DOHH2 (cell line): Measurements from ENCODE around the gene EFS.

ENCODE experiments used
- H3F3A ChIP-seq: fragments of 200-600 bp; sonication (generic), shearing (Covaris generic); 2 replicates; pipeline ENCODE4 v1.6.0; 2016; ENCODE audit warnings: antibody characterized with exemption, mild to moderate bottlenecking; ENCODE audit not compliant: control insufficient read depth, insufficient read depth
- H3K27ac ChIP-seq: fragments of 200-600 bp; sonication (generic); 2 replicates; pipeline ENCODE4 v1.5.1; 2014; ENCODE audit warnings: low read depth, mild to moderate bottlenecking, low read length, moderate library complexity
- H3K27me3 ChIP-seq: fragments of 200-600 bp; sonication (generic); 2 replicates; pipeline ENCODE4 v1.6.1; 2014; ENCODE audit warnings: mild to moderate bottlenecking, low read length, mixed read lengths; ENCODE audit not compliant: control insufficient read depth
- H3K36me3 ChIP-seq: fragments of 200-600 bp; sonication (generic); 2 replicates; pipeline ENCODE4 v1.6.1; 2014; ENCODE audit warnings: mild to moderate bottlenecking, low read length, moderate library complexity, mixed read lengths; ENCODE audit not compliant: control insufficient read depth
- H3K4me1 ChIP-seq: fragments of 200-600 bp; sonication (generic); 2 replicates; pipeline ENCODE4 v1.6.1; 2014; ENCODE audit warnings: mild to moderate bottlenecking, low read length, mixed read lengths; ENCODE audit not compliant: control insufficient read depth
- H3K4me2 ChIP-seq: fragments of 200-600 bp; sonication (generic); 2 replicates; pipeline ENCODE4 v1.6.0; 2014; ENCODE audit warnings: mild to moderate bottlenecking, low read length, moderate library complexity
- H3K4me3 ChIP-seq: fragments of 200-600 bp; sonication (generic); 2 replicates; pipeline ENCODE4 v1.5.1; 2014; ENCODE audit warnings: mild to moderate bottlenecking, low read length, mixed read lengths
- H3K79me2 ChIP-seq: fragments of 200-600 bp; sonication (generic); 2 replicates; pipeline ENCODE4 v1.6.1; 2014; ENCODE audit warnings: mild to moderate bottlenecking, low read length, mixed read lengths; ENCODE audit not compliant: control insufficient read depth
- H3K9me2 ChIP-seq: fragments of 200-600 bp; sonication (generic); replicated peaks from 2 replicates; pipeline ENCODE4 v1.6.1; 2014; ENCODE audit warnings: mild to moderate bottlenecking, low read length, mixed read lengths; ENCODE audit not compliant: control insufficient read depth
- H3K9me3 ChIP-seq: fragments of 200-600 bp; sonication (generic); 2 replicates; pipeline ENCODE4 v1.6.1; 2014; ENCODE audit warnings: antibody characterized with exemption, low read length, mixed read lengths; ENCODE audit not compliant: control insufficient read depth, insufficient read depth
- H4K20me1 ChIP-seq: fragments of 200-600 bp; sonication (generic); 2 replicates; pipeline ENCODE4 v1.6.0; 2014; ENCODE audit warnings: low read depth, mild to moderate bottlenecking, antibody characterized with exemption, low read length, moderate library complexity; ENCODE audit not compliant: control insufficient read depth, insufficient read depth
- EZH2phosphoT487 ChIP-seq: fragments of 200-600 bp; sonication (generic); IDR thresholded peaks from 2 replicates; pipeline ENCODE4 v1.6.1; 2017; ENCODE audit warnings: borderline replicate concordance, mild to moderate bottlenecking, antibody characterized with exemption, low read length, moderate library complexity, mixed read lengths
- TF ChIP-seq, protein P1 (sequence below): fragments of 200-600 bp; sonication (generic); IDR thresholded peaks from one replicate; pipeline ENCODE4 v1.5.1; 2014; ENCODE audit warnings: antibody characterized with exemption, mild to moderate bottlenecking, low read depth, low read length; ENCODE audit not compliant: poor library complexity, severe bottlenecking

The EFS gene

DNA sequence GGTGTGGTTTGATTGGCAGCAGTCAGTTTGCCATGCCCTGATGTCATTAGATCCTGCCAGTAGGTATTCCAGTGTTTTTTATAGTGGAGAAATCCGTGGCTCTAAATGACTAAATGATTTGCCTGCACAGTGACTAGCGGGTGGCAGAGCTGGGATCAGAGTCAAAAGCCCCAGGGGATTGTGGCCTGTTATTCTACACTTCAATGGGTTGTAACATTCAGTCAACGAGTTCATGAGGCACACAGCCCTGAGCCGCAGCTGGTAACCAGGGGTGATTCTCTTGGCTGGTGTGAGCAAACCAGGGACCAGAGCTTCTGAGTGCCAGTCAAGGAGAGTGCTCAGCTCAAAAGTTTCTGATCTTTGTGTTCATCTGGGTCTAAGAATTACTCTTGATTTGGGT is 41.3 kb upstream of the EFS start:
- Histone ChIP-seq H3K9me3 (no peaks in the 10 kb centered on the region), H4K20me1 (no peaks in the 10 kb centered on the region), H3K4me1 (no peaks in the 10 kb centered on the region), H3F3A (no peaks in the 10 kb centered on the region), H3K79me2 (no peaks in the 10 kb centered on the region), H3K27me3 (no peaks in the 10 kb centered on the region), H3K4me2 (no peak overlapping the region), H3K9me2 (no peaks in the 10 kb centered on the region), H3K36me3 (no peaks in the 10 kb centered on the region), H3K4me3 (no peak overlapping the region), H3K27ac (no peak overlapping the region)
- no peak for TF ChIP-seq EZH2phosphoT487
- TF ChIP-seq, protein P1, sequence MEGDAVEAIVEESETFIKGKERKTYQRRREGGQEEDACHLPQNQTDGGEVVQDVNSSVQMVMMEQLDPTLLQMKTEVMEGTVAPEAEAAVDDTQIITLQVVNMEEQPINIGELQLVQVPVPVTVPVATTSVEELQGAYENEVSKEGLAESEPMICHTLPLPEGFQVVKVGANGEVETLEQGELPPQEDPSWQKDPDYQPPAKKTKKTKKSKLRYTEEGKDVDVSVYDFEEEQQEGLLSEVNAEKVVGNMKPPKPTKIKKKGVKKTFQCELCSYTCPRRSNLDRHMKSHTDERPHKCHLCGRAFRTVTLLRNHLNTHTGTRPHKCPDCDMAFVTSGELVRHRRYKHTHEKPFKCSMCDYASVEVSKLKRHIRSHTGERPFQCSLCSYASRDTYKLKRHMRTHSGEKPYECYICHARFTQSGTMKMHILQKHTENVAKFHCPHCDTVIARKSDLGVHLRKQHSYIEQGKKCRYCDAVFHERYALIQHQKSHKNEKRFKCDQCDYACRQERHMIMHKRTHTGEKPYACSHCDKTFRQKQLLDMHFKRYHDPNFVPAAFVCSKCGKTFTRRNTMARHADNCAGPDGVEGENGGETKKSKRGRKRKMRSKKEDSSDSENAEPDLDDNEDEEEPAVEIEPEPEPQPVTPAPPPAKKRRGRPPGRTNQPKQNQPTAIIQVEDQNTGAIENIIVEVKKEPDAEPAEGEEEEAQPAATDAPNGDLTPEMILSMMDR: no peak

- Histone ChIP-seq H3K9me3 (no peaks in the 10 kb centered on the region), H3K27me3 (no peaks in the 10 kb centered on the region), H3K4me2 (no peak overlapping the region), H3F3A (no peaks in the 10 kb centered on the region), H3K4me3 (no peak overlapping the region), H3K79me2 (no peaks in the 10 kb centered on the region), H3K27ac (no peak overlapping the region), H4K20me1 (no peaks in the 10 kb centered on the region), H3K36me3 (no peaks in the 10 kb centered on the region), H3K4me1 (no peaks in the 10 kb centered on the region), H3K9me2 (no peaks in the 10 kb centered on the region)
- TF ChIP-seq, protein P1: no peak
These were observed 40.6 kb upstream of the EFS start for GRCh38 chr14:23405516-23406025.

- Histone ChIP-seq H4K20me1 (no peaks in the 10 kb centered on the region), H3K27me3 (no peaks in the 10 kb centered on the region), H3K4me3 (no peak overlapping the region), H3K36me3 (no peaks in the 10 kb centered on the region), H3K9me2 (no peaks in the 10 kb centered on the region), H3K9me3 (no peaks in the 10 kb centered on the region), H3K79me2 (no peaks in the 10 kb centered on the region), H3K4me2 (no peak overlapping the region), H3K27ac (no peak overlapping the region), H3F3A (no peaks in the 10 kb centered on the region), H3K4me1 (no peaks in the 10 kb centered on the region)
- TF ChIP-seq EZH2phosphoT487: no peak
- TF ChIP-seq, protein P1: no peak
These were observed 40.1 kb upstream of the EFS start for GRCh38 chr14:23405096-23405495.

GRCh38 chr14:23404331-23404900 is 39.4 kb upstream of the EFS start:
- H3K27me3 ChIP-seq: no peaks in the 10 kb centered on the region
- no peaks in the 10 kb centered on the region for H3K79me2 ChIP-seq
- no peaks in the 10 kb centered on the region for H3F3A ChIP-seq
- no peaks in the 10 kb centered on the region for H3K4me1 ChIP-seq
- no peaks in the 10 kb centered on the region for H3K9me2 ChIP-seq
- H4K20me1 ChIP-seq: no peaks in the 10 kb centered on the region
- no peaks in the 10 kb centered on the region for H3K9me3 ChIP-seq
- H3K4me3 ChIP-seq: no peak overlapping the region
- TF ChIP-seq, protein P1: no peak
- TF ChIP-seq EZH2phosphoT487: no peak
- no peak overlapping the region for H3K4me2 ChIP-seq
- H3K36me3 ChIP-seq: no peaks in the 10 kb centered on the region
- H3K27ac ChIP-seq: no peak overlapping the region
